Heart right ventricle (tissue), 16 donors: ENCODE measurements around the gene SIDT2. TPM values are rescaled to one million over a fixed set of nuclear protein-coding genes. Genes with fewer than 3 reads are reported as not detected.

ENCODE experiments used
- ATAC-seq, 8 donors: fragments of 200-7000 bp; cut with Tn5 transposase; one replicate each; pipeline ENCODE4 v1.9.1; 2020; ENCODE audit warnings: mild to moderate bottlenecking in 8 of 8, moderate library complexity in 8 of 8, moderate number of reproducible peaks in 1 of 8
- DNase-seq, 2 donors: peaks; one replicate each; pipeline ENCODE4 v3.0.0-alpha.2; 2020
- H3K27ac ChIP-seq, 10 donors: fragments of 200-600 bp; sonication (generic) in 2 of 10; one replicate each; pipeline versions ENCODE4 v1.5.0 to v1.8.0; 2020 to 2022; ENCODE audit warnings: mild to moderate bottlenecking in 3 of 10
- H3K27me3 ChIP-seq, 7 donors: fragments of 200-600 bp; one replicate each; pipeline ENCODE4 v1.8.0; 2021 to 2022; ENCODE audit warnings: mild to moderate bottlenecking in 2 of 7
- H3K36me3 ChIP-seq, 9 donors: fragments of 200-600 bp; sonication (generic) in 1 of 9; one replicate each; pipeline versions ENCODE4 v1.5.0 to v1.8.0; 2020 to 2022; ENCODE audit warnings: mild to moderate bottlenecking in 2 of 9
- H3K4me1 ChIP-seq, 9 donors: fragments of 200-600 bp; sonication (generic) in 1 of 9; one replicate each; pipeline versions ENCODE4 v1.5.0 to v1.8.0; 2020 to 2022; ENCODE audit warnings: mild to moderate bottlenecking in 4 of 9
- H3K4me3 ChIP-seq, 10 donors: fragments of 200-600 bp; sonication (generic) in 2 of 10; one replicate each; pipeline versions ENCODE4 v1.5.0 to v1.8.0; 2020 to 2022; ENCODE audit warnings: mild to moderate bottlenecking in 7 of 10, moderate library complexity in 2 of 10
- H3K9me3 ChIP-seq, 11 donors: fragments of 200-600 bp in 10 of 11; sonication (generic) in 2 of 11; one replicate each; pipeline versions ENCODE4 v1.5.0 to v1.8.0; 2013 to 2022; ENCODE audit warnings: mild to moderate bottlenecking in 2 of 11, control low read depth in 1 of 11, moderate library complexity in 1 of 11
- WGBS, 2 donors: extraction: QIAGEN DNeasy Blood & Tissue Kit; methylation state at CpG; one replicate each; pipeline ENCODE4 v1.1.7; 2013; ENCODE audit warnings: inconsistent platforms in 1 of 2; 5-methylcytosine and 5-hydroxymethylcytosine counted together
- intact Hi-C, 10 donors: fragments of 100-400 bp; cut with DNase I; formaldehyde crosslinking; loops; one replicate each; pipeline versions ENCODE4 v1.11.1 to v1.14.2; 2022
- polyA plus RNA-seq, 2 donors: library from polyadenylated mRNA; stranded (reverse); fragments of 200-250 nt; gene quantifications; one replicate each; pipeline ENCODE4 v1.2.3, GENCODE V29; 2013
- total RNA-seq, 10 donors: library from RNA; stranded (reverse); fragmentation: NEBNext Ultra II Directional in 3 of 10; extraction: Animal tissue kit (Norgen Biotek cat#: 25700) in 3 of 10; gene quantifications; one replicate each; pipeline versions ENCODE4 v1.2.1 to v1.2.4, GENCODE V29; 2021 to 2023
- TF ChIP-seq, protein P1 (sequence below), 9 donors: fragments of 200-600 bp; sonication (generic) in 2 of 9; IDR thresholded peaks; one replicate each; pipeline versions ENCODE4 v1.5.0 to v1.8.0; 2021 to 2022; ENCODE audit warnings: antibody characterized with exemption in 9 of 9, mild to moderate bottlenecking in 5 of 9, moderate library complexity in 1 of 9
- donor health status: Arrhythmogenic right ventricular cardiomyopathy.
- donor health status: ischemic (EF 13 %, LVEDD 7.1; RV severe dilation, severe dysfunction).
- donor health status: healthy with polysubstance abuse.
- donor health status: DM: no; HTN: yes; CAD: no.
- donor health status: DM: no; HTN: no; CAD: no.
- donor health status: ischemic (EF 25% LVEDD 6.9; RV normal size, moderate dysfunction).
- donor health status: ischemic (EF 25% LVEDD 5.7; RV mildly dilated, moderate dysfunction).
- donor health status: healthy.
- donor health status: DM: yes; HTN: yes; CAD: no.
- donor health status: Ischemic cardiomyopathy.
- donor health status: ischemic (EF 35%, LVEDD 5.7; RV mildly dilated, moderate dysfunction).
- donor health status: nonischemic (EF 11% LVEDD 7.7; RV severe dilation, severe dysfunction).
- donor health status: DM: yes; HTN: yes; CAD: no.
- donor health status: PGD.
- donor health status: ischemic (EF 29% LVEDD 5.4; RV normal size, mild dysfunction).
- donor health status: nonischemic (EF 23%, LVEDD 6.1; RV moderate dilation, normal function).

Gene SIDT2
- total and polyA plus RNA-seq, 12 donors = 13.0 to 33.6 (median 22.0) TPM

GRCh38 chr11:117159892-117160291 is 18.7 kb upstream of the SIDT2 start:
- H3K27ac ChIP-seq = no peak overlapping the region
- H3K9me3 ChIP-seq = no peaks in the 10 kb centered on the region
- H3K36me3 ChIP-seq = peaks cover 0 to 98% (median 48%) of the 10 kb centered on the region in 9 donors
- WGBS, 2 donors = 91 to 94% methylated on average over 2 of the region's 2 CpGs
- no peak for DNase-seq
- peaks cover 0 to 42% (median 26%) of the 10 kb centered on the region in 9 donors for H3K4me1 ChIP-seq
- TF ChIP-seq, protein P1, sequence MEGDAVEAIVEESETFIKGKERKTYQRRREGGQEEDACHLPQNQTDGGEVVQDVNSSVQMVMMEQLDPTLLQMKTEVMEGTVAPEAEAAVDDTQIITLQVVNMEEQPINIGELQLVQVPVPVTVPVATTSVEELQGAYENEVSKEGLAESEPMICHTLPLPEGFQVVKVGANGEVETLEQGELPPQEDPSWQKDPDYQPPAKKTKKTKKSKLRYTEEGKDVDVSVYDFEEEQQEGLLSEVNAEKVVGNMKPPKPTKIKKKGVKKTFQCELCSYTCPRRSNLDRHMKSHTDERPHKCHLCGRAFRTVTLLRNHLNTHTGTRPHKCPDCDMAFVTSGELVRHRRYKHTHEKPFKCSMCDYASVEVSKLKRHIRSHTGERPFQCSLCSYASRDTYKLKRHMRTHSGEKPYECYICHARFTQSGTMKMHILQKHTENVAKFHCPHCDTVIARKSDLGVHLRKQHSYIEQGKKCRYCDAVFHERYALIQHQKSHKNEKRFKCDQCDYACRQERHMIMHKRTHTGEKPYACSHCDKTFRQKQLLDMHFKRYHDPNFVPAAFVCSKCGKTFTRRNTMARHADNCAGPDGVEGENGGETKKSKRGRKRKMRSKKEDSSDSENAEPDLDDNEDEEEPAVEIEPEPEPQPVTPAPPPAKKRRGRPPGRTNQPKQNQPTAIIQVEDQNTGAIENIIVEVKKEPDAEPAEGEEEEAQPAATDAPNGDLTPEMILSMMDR (IDR thresholded peaks at IDR 0.05) = no peak
- ATAC-seq = no peak
- H3K27me3 ChIP-seq = no peaks in the 10 kb centered on the region
- intact Hi-C loops = no loop called here
- no peak overlapping the region for H3K4me3 ChIP-seq

DNA sequence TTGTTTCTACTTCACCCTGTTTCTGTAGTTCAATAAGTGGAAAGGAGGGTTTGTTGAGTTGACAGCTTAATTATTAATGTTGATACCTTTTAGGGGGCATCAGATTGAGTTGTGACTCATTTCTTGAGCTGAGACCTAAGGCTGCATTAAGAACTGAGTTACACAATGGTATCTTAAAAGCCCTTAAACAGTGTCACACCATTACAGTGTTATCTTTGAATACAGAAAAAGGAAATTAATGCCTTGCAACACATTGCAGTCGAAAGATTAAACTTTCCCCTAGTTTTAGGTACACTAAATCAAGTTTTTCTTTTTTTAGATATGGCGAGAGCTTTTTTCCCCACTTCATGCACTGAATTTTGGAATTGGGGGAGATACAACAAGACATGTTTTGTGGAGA is 17.7 kb upstream of the SIDT2 start:
- Histone ChIP-seq H3K27me3 (no peaks in the 10 kb centered on the region), H3K4me3 (no peak overlapping the region), H3K9me3 (no peaks in the 10 kb centered on the region), H3K27ac (no peak overlapping the region), H3K36me3 (peaks cover 0 to 98% (median 53%) of the 10 kb centered on the region in 9 donors), H3K4me1 (peaks cover 0 to 42% (median 26%) of the 10 kb centered on the region in 9 donors)
- ATAC-seq (no peak), DNase-seq (no peak)
- TF ChIP-seq, protein P1 (IDR thresholded peaks at IDR 0.05) = no peak
- intact Hi-C loops = no loop called here
- 65 to 79% methylated on average over 2 of the region's 2 CpGs for WGBS, 2 donors

DNA sequence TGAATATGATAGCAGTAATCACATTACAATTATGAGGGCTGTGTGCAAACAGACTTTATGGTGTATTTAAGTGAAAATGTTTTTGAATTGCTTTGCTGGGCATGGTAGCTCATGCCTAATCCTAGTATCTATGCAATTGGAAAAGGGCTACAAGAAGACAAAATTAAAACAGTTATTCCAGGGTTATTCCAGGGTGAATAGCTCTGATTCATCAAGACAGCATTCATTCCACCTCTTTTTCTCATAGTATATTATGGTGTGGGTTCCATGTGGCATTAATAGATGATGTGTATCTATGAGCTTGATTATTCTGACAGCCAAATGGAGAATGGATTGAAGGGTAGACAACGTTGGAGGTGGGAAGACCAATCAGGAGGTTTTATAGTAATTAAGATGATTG is 12.1 kb upstream of the SIDT2 start:
- Histone ChIP-seq H3K36me3 (peaks cover 5 to 99% (median 59%) of the 10 kb centered on the region in 9 donors), H3K4me1 (peaks cover 0 to 13% (median 7%) of the 10 kb centered on the region in 9 donors), H3K4me3 (no peak overlapping the region), H3K9me3 (no peaks in the 10 kb centered on the region), H3K27me3 (no peaks in the 10 kb centered on the region), H3K27ac (no peak overlapping the region)
- WGBS, 2 donors = 55 to 71% methylated on average over 1 of the region's 1 CpG
- no peak for ATAC-seq
- TF ChIP-seq, protein P1 (IDR thresholded peaks at IDR 0.05) = no peak
- intact Hi-C loops = no loop called here
- DNase-seq = no peak

DNA sequence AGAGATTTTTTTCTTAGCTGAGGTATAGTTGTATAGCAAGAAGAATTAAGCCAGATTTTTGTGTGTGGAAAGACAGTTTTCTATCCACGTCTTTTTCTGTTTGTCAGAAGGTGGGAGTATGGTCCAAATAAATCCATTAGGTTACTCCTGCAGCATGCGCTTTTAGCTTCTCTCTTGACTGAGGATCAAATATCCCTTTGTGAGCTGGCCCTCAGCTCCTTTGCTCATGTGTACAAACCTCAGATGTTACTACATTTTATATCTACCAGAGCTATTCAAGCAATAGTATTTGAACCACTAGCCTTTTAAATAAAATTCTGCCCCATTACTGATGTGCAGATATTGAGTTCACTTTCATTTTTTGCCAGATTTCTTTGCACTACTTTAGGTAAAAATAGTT is 8.8 kb upstream of the SIDT2 start:
- Histone ChIP-seq H3K27ac (no peak overlapping the region), H3K27me3 (no peaks in the 10 kb centered on the region), H3K4me1 (peaks cover 6 to 37% (median 29%) of the 10 kb centered on the region in 9 donors), H3K4me3 (no peak overlapping the region), H3K9me3 (no peaks in the 10 kb centered on the region), H3K36me3 (peaks cover 0 to 73% (median 36%) of the 10 kb centered on the region in 9 donors)
- intact Hi-C loops = no loop called here
- TF ChIP-seq, protein P1 (IDR thresholded peaks at IDR 0.05) = no peak
- no peak for ATAC-seq
- no peak for DNase-seq
- 83 to 87% methylated on average over 2 of the region's 2 CpGs for WGBS, 2 donors
